K562 (cell line): Measurements from ENCODE around the gene HSPB2. TPM values are rescaled to one million over a fixed set of nuclear protein-coding genes. Genes with fewer than 3 reads are reported as not detected.

Experiments
- CREB1 ChIP-seq, 2 experiments: sonication (generic) in 1 of 2; formaldehyde crosslinking in 1 of 2; IDR thresholded peaks; 2 replicates each; pipeline versions ENCODE4 v1.6.1 to v1.8.0; 2012 to 2022; ENCODE audit warnings: inconsistent platforms in 1 of 2, mild to moderate bottlenecking in 1 of 2, missing genetic modification reagents in 1 of 2, moderate library complexity in 1 of 2
- EGR1 ChIP-seq: fragments of 450-650 bp; conservative IDR thresholded peaks from 2 replicates; pipeline ENCODE4 v1.6.1; 2017; ENCODE audit warnings: mild to moderate bottlenecking
- HDAC1 ChIP-seq, 2 experiments: fragments of 450-650 bp; IDR thresholded peaks; 2 replicates each; pipeline ENCODE4 v1.6.1; 2016 to 2017; ENCODE audit warnings: inconsistent platforms in 1 of 2, mild to moderate bottlenecking in 1 of 2, moderate library complexity in 1 of 2
- KDM5B ChIP-seq: fragments of 200-600 bp; sonication (generic); IDR thresholded peaks from 2 replicates; pipeline ENCODE4 v1.6.1; 2012; ENCODE audit warnings: low read depth, mild to moderate bottlenecking, moderate library complexity, low read length, control low read depth, inconsistent platforms; ENCODE audit not compliant: insufficient replicate concordance
- LEF1 ChIP-seq: fragments of 450-650 bp; IDR thresholded peaks from 2 replicates; pipeline ENCODE4 v1.6.1; 2016; ENCODE audit warnings: mild to moderate bottlenecking
- NELFE ChIP-seq: IDR thresholded peaks from 2 replicates; pipeline ENCODE4 v1.6.1; 2011; ENCODE audit warnings: mild to moderate bottlenecking; ENCODE audit not compliant: insufficient read depth, insufficient read length
- NFRKB ChIP-seq: fragments of 450-650 bp; IDR thresholded peaks from 2 replicates; pipeline ENCODE4 v1.6.1; 2016; ENCODE audit warnings: low read depth
- PURB ChIP-seq: sonication (generic); formaldehyde crosslinking; IDR thresholded peaks from 2 replicates; pipeline ENCODE4 v1.9.0; 2021; ENCODE audit warnings: low read depth, mild to moderate bottlenecking, missing genetic modification reagents
- SIRT6 ChIP-seq: IDR thresholded peaks from one replicate; pipeline ENCODE4 v1.6.1; 2012; ENCODE audit warnings: low read depth, mild to moderate bottlenecking, control low read depth, inconsistent platforms, low read length, moderate library complexity
- SNIP1 ChIP-seq: fragments of 450-650 bp; IDR thresholded peaks from 2 replicates; pipeline ENCODE4 v1.7.1; 2017; ENCODE audit warnings: low read depth, mild to moderate bottlenecking
- TCF3 ChIP-seq: sonication (generic); formaldehyde crosslinking; IDR thresholded peaks from 2 replicates; pipeline ENCODE4 v1.4.0; 2020; ENCODE audit warnings: mild to moderate bottlenecking, missing genetic modification reagents
- TRIM24 ChIP-seq, 2 experiments: fragments of 450-650 bp; IDR thresholded peaks; 2 replicates each; pipeline ENCODE4 v1.6.1; 2016
- ZBTB8A ChIP-seq: fragments of 450-650 bp; IDR thresholded peaks from 2 replicates; pipeline ENCODE4 v1.6.1; 2018; ENCODE audit warnings: mild to moderate bottlenecking, moderate library complexity; ENCODE audit not compliant: partially characterized antibody
- ZEB2 ChIP-seq: fragments of 450-650 bp; IDR thresholded peaks from 2 replicates; pipeline ENCODE4 v1.6.1; 2016
- ZNF592 ChIP-seq: fragments of 450-650 bp; IDR thresholded peaks from 2 replicates; pipeline ENCODE4 v1.6.1; 2017; ENCODE audit warnings: antibody characterized with exemption, mild to moderate bottlenecking
- ZNF655 ChIP-seq: fragments of 250-450 bp; sonication (Bioruptor Pico); IDR thresholded peaks from 2 replicates; pipeline ENCODE4 v1.5.0; 2021
- polyA plus RNA-seq, 8 experiments: library from polyadenylated mRNA; depleted of rRNA in 4 of 8; stranded (reverse) in 5 of 8; unstranded in 3 of 8; fragments of >200 nt; fragmentation: Nextera tagmentation in 2 of 8; fragmentation: Illumina TruSeq in 1 of 8; extraction: Ambion mirVana in 2 of 8; extraction: Trizol in 1 of 8; gene quantifications; 2 replicates each; pipeline versions ENCODE4 v1.2.1 to v1.2.3, GENCODE V29; 2011 to 2014; ENCODE audit warnings: inconsistent platforms in 1 of 8, missing spikeins in 1 of 8
- total RNA-seq, 7 experiments: library from RNA; depleted of rRNA in 6 of 7; stranded (reverse); fragments of >200 nt in 6 of 7; fragmentation: Illumina TruSeq in 2 of 7; extraction: Trizol in 2 of 7; gene quantifications; 2 replicates each; pipeline versions ENCODE4 v1.2.1 to v1.2.3, GENCODE V29; 2011 to 2021; ENCODE audit warnings: low replicate concordance in 1 of 7
- TF ChIP-seq, protein P1 (sequence below): sonication (generic); formaldehyde crosslinking; IDR thresholded peaks from 2 replicates; pipeline ENCODE4 v1.8.0; 2022; ENCODE audit warnings: mild to moderate bottlenecking, missing genetic modification reagents
- TF ChIP-seq, protein P2 (sequence below): IDR thresholded peaks from 3 replicates; pipeline ENCODE4 v1.6.1; 2011; ENCODE audit warnings: borderline replicate concordance, mild to moderate bottlenecking; ENCODE audit not compliant: insufficient read length, insufficient read depth
- TF ChIP-seq, protein P3 (sequence below): fragments of 250-450 bp; sonication (Bioruptor Pico); IDR thresholded peaks from 2 replicates; pipeline ENCODE4 v1.6.1; 2021; ENCODE audit warnings: mild to moderate bottlenecking

Gene HSPB2
- total and polyA plus RNA-seq, 9 of the 15 experiments (the other 6 are each of a cell fraction or from before 2014, with no cell fraction given): 0.06 to 0.35 (median 0.11) TPM; not detected in 5

- TF ChIP-seq SIRT6 (no peak), ZNF655 (CRISPR knock-in tag) (no peak), ZBTB8A (no peak), CREB1 (IDR thresholded peaks at IDR 0.05) (0 out of 2 replicates have a peak, but pooled peaks have one; percentile 36), CREB1 (CRISPR knock-in tag; IDR thresholded peaks at IDR 0.05) (no peak), EGR1 (no peak), KDM5B (peak; percentile 67), ZNF592 (no peak), SNIP1 (no peak), TRIM24 (IDR thresholded peaks at IDR 0.05) (peak in 1 of 2 experiments; percentile 44; a peak in 1 of 4 replicates), NELFE (no peak), HDAC1 (IDR thresholded peaks at IDR 0.05) (peak in 1 of 2 experiments; percentile 77; a peak in 2 of 4 replicates), LEF1 (no peak), PURB (CRISPR knock-in tag) (no peak), TCF3 (CRISPR knock-in tag) (peak; percentile 14; the same call in 1 of the 2 replicates), NFRKB (no peak), ZEB2 (no peak)
- TF ChIP-seq, protein P1, sequence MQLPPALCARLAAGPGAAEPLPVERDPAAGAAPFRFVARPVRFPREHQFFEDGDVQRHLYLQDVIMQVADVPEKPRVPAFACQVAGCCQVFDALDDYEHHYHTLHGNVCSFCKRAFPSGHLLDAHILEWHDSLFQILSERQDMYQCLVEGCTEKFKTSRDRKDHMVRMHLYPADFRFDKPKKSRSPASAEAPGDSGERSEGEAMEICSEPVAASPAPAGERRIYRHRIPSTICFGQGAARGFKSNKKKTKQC: peak; percentile 46; the same call in 1 of the 2 replicates
- TF ChIP-seq, protein P2, sequence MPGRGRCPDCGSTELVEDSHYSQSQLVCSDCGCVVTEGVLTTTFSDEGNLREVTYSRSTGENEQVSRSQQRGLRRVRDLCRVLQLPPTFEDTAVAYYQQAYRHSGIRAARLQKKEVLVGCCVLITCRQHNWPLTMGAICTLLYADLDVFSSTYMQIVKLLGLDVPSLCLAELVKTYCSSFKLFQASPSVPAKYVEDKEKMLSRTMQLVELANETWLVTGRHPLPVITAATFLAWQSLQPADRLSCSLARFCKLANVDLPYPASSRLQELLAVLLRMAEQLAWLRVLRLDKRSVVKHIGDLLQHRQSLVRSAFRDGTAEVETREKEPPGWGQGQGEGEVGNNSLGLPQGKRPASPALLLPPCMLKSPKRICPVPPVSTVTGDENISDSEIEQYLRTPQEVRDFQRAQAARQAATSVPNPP: no peak
- TF ChIP-seq, protein P3, sequence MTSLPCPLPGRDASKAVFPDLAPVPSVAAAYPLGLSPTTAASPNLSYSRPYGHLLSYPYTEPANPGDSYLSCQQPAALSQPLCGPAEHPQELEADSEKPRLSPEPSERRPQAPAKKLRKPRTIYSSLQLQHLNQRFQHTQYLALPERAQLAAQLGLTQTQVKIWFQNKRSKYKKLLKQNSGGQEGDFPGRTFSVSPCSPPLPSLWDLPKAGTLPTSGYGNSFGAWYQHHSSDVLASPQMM: no peak
Observed at GRCh38 chr11:111870886-111871692, 41.4 kb upstream of the HSPB2 start, which contains the start of gene ALG9 (continued).
